Right lobe of liver (tissue), 4 donors: ENCODE measurements around the gene MYBL2.

ENCODE experiments used
- CTCF ChIP-seq, 4 donors: fragments of 200-600 bp in 3 of 4; fragments of 450-650 bp in 1 of 4; IDR thresholded peaks; one replicate each; pipeline versions ENCODE4 v1.5.1 to v1.8.0; 2016 to 2022; ENCODE audit warnings: antibody characterized with exemption in 4 of 4, mild to moderate bottlenecking in 2 of 4
- POLR2A ChIP-seq: fragments of 450-650 bp; IDR thresholded peaks from one replicate; pipeline ENCODE4 v1.6.1; 2017; ENCODE audit warnings: antibody characterized with exemption, mild to moderate bottlenecking
- donor health status: DM: no; HTN: no; CAD: no.
- donor health status: DM: no; HTN: no; CAD: no.
- donor health status: DM: no; HTN: yes; CAD: no.

GRCh38 chr20:43694763-43695162 is 27.8 kb downstream of the MYBL2 start:
- TF ChIP-seq CTCF (IDR thresholded peaks at IDR 0.05) (no peak), POLR2A (no peak)
